Stimulated activated CD4-positive, alpha-beta T cell treated with anti-CD3 and anti-CD28 coated beads, Interleukin-2, amount 100 ng/mL, for 24 hours (primary cell): Measurements from ENCODE around the gene MESD.

Source experiments
- DNase-seq, 2 donors: peaks; one replicate each; pipeline ENCODE4 v3.0.0-alpha.2; 2020

MESD gene

DNA sequence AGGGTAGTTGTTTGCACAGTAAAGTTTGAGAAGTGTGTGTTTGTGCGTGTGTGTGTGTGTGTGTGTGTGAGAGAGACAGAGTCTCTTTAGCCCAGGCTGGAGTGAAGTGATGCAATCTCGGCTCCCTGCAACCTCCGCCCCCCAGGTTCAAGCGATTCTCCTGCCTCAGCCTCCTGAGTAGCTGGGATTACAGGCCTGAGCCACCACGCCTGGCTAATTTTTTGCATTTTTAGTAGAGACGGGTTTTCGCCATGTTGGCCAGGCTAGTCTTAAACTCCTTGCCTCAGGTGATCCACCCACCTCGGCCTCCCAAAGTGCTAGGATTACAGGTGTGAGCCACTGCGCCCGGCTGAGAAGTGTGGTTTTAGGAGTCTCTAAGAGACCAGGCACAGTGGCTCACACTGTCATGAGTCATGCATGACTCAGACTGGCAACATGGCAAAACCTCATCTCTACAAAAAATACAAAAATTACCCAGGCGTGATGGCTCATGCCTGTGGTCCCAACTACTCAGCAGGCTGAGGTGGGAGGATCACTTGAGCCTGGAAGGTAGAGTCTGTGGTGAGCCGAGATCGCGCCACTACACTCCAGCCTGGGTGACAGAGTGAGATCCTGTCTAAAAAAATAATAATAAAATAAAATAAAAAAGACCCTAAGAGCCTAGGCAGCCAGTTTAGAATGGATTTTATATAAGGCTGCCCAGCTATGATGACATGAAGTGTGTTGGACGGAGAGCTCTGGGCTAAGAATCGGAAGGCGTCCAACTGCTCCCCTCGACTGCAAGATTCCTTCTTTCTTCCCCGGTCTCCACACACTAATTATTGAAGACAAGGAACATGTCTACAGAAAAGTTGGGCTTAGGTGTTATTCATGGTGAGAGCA, 33.8 kb downstream of the MESD start:
- peak; percentile 60 to 67 for DNase-seq

DNA sequence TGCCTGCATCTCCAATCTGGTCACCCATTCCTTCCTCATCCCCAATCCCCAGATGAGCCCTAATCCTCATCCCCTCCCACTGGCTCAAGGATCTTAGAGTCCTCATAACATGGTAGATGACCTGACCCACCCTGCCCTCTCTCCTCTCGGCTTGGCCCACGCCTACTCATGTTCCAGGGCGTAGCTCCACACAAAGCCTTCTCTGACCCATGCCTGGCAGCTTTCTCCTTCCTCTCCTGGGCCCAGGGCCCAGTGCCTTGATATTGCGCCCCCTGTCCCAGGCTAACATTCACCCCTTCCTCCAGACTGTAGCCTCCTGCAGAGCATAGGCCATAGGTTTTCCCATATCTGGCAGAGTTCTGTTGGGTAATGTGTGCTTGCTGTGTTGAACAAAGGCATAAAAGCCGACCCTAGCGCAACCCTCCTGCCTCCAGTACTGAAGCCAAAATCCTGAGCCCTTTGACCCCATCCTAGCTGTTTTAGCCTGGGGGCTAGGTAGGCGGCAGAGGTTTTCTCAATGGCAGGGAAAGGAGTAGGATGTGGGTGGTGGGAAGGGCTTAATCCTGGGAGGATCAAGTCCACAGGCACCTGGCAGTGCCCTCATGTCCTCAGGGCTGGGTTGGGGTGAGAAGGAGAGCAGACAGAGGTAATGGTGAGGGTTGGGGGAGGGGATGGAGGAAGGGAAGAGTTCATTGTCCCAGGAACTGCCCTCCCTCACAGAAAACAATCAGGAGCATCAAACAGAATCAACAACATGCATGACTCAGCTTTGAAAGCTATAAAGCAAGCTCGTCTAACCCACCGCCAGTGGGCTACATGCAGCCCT, 35.5 kb downstream of the MESD start:
- no peak for DNase-seq

DNA sequence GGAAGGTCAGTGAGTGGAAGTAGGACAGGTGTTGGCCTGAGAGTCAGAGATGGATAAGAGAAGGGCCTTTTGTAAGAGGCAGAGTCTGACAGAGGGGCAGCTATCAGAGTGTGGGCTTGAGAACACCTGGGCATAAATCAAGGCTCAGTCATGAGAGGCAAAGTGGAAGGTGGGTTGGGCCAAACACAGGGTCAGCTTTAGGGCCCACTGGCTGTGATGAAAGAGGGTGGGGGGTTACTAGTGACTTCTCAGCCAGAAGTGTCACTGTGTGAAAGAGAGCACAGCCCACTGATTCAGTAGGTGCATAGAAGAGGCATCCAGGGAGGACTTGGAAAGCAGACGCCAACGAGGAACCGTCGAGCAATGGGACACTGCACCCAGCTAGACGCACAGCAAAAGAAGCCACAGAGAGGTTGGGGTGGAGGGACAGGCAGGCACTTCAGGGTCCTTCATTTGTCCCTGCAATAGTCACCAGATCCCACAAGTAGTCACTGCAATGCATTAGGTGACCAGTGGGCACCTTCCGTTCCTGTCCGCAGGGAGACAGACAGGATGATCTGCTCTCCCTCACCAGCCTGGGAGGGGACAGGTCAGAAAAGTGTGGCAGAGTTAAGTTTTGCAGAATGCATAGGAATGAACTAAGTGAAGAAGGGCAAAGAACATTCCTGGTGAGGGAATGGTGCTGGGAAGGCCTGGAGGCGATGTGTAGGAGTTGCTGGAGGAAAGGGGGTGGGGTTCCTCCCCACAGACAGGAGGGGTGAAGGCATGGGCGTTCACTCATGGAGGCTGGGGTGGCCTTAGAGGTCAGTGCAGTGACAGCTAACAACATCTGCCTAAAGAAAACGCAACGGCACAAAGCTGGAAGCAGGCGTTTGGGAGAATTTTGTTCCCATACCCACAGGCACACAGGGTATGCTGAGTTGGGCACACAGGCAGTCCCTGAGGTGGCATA, 36.3 kb downstream of the MESD start:
- no peak for DNase-seq

DNA sequence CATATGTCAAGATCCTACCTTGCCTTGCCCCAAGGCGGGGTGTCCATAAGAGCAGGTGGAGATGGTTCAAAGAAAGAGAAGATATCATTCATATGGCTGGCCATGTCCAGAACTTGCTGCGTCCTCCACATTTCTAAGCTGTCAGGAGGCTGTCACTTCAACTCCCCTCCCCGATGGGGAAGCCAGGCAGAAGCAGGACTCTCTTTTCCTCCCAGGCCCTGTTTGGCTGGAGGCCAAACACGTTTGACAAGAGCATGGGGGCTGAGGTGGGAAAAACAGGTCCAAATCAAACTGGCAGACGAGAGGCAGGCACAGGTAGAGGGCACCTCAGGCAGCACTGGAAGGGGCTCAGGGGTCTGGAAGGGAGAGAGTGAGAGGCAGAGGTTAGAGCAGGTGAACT, 37.7 kb downstream of the MESD start:
- DNase-seq, result no peak

DNA sequence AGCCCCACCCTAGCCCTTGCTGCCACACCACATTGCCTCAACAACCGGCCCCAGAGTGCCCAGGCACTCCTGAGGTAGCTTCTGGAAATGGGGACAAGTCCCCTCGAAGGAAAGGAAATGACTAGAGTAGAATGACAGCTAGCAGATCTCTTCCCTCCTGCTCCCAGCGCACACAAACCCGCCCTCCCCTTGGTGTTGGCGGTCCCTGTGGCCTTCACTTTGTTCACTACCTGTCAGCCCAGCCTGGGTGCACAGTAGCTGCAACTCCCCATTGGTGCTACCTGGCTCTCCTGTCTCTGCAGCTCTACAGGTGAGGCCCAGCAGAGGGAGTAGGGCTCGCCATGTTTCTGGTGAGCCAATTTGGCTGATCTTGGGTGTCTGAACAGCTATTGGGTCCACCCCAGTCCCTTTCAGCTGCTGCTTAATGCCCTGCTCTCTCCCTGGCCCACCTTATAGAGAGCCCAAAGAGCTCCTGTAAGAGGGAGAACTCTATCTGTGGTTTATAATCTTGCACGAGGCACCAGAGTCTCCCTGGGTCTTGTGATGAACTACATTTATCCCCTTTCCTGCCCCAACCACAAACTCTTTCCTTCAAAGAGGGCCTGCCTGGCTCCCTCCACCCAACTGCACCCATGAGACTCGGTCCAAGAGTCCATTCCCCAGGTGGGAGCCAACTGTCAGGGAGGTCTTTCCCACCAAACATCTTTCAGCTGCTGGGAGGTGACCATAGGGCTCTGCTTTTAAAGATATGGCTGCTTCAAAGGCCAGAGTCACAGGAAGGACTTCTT, 39.1 kb downstream of the MESD start:
- no peak for DNase-seq

DNA sequence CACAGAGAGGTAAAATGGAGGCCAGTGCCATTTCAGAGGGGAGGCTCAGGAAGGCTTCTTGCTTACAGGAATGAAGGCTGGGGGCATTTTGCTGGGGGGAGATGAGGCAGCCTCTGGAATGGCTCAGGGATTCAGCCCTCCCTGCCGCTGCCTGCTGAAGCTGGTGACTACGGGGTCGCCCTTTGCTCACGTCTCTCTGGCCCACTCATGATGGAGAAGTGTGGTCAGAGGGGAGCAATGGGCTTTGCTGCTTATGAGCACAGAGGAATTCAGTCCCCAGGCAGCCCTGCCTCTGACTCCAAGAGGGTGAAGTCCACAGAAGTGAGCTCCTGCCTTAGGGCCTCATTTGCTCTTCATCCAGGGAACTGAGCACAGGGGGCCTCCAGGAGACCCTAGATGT, 39.9 kb downstream of the MESD start:
- no peak for DNase-seq

DNA sequence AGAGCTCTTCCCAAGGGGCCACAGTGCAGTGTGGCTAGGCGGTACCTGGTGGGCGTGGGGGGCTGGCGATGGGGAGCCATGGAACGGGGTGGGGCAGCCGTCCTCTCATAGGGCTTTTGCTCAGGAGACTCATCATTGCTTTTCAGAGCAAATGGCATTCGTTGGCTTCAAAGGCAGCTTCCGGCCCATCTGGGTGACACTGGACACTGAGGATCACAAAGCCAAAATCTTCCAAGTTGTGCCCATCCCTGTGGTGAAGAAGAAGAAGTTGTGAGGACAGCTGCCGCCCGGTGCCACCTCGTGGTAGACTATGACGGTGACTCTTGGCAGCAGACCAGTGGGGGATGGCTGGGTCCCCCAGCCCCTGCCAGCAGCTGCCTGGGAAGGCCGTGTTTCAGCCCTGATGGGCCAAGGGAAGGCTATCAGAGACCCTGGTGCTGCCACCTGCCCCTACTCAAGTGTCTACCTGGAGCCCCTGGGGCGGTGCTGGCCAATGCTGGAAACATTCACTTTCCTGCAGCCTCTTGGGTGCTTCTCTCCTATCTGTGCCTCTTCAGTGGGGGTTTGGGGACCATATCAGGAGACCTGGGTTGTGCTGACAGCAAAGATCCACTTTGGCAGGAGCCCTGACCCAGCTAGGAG, 40.8 kb downstream of the MESD start:
- no peak for DNase-seq

DNA sequence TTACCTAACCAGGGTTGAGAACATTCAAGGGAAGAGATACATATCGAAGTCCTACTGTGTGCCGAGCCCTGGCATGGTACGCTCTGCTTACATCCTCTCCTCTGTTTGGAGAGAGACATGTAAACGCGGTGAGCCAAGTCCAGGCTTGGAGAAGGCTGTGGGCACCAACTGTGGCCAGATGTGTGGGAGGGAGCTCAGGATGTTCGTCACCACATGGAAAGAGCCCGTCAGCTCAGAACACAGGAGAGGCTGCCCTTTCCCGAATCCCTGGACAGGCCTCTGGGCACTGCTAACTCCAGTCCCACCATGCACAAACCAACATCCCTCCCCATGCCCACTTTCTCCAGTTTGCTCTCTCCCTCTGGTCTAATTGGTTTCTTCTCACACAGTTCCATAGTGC, 43.0 kb downstream of the MESD start:
- DNase-seq, result no peak

DNA sequence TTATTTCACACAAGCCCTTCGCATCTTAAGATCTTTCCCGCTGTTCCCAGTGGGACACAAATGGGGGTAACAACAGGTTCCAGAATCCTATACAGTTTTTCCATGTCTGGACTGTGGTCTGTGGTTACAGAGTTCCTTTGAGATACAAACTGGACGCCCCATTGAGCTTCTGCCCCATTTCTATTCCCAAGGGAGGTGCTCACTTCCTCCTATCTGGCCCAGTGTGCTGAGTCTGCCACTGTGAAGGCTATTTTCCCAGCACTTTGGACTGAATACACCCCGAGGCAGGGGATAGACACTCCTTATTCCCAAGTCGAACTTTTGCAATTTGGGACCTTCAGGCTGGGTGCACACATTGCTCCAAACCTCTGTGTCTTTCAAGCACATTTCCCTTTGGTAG, 44.0 kb downstream of the MESD start:
- DNase-seq, result no peak

DNA sequence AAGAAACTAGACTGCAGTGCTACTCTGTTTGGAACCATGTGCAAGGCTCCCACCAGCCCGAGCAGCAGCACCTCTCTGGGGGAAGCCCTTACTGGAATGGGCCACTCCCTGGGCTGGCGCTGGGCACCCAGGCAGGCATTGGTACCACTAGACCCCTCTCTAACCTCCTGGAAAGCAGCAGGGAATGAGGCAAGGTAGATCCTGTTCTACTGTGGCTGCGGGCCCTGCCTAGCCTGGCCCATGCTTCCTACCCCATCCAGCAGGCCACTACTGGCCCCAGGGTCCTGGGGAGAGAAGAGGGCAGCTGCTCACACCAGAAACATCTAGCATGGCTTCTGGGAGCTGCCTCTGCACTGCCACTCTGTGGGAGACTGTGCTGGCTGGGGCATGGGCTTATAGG, 44.8 kb downstream of the MESD start:
- no peak for DNase-seq

DNA sequence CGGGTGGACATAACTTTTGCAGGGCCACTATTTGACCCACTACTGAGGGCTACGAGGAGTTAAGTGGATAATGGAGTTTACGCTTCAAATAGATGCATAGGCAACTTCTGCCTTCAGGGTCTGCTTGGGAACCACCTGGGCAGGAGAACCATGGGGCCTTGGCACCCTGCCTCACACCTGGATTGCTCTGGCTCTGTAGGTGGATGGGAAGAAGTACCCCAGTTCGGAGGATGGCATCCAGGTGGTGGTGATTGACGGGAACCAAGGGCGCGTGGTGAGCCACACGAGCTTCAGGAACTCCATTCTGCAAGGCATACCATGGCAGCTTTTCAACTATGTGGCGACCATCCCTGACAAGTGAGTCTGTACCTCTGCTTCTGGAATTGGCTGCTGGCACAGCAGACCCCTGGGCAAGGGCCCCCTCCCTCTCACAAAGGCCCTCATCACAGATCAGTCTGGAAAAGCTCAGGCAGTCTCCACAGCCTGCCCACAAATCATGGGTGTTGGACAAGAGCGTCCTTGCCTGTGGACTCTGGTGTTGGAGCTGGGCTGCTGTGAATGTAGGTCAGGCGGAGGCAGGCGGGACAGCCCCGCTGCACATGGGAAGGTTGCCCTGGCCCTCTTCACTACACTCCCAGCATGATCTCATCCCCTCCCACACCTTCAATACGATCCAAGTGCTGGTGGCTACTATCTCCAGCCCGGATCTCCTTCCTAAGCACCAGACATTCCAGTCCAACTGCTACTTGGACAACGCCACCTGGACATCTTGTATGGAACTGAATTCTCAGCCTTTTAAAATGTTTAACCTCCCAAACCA, 46.7 kb downstream of the MESD start:
- DNase-seq, result no peak

DNA sequence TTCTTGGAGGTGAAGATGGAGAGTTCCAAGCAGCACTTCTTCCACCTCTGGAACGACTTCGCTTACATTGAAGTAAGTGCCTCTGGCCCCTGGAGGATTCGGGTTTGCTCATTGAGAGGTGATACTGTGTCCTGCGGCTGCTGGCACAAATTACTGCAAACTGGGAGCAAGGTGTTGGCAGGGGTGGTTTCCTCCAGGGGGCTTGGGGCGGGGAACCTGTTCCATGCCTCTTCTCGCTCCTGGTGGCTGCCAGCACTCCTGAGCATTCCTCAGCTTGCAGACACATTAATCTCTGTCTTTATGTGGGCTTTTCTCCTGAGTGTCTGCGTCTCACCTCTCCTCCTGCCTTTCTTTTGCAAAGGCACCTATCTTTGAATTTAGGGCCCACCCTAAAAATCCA, 47.4 kb downstream of the MESD start:
- DNase-seq, result no peak

DNA sequence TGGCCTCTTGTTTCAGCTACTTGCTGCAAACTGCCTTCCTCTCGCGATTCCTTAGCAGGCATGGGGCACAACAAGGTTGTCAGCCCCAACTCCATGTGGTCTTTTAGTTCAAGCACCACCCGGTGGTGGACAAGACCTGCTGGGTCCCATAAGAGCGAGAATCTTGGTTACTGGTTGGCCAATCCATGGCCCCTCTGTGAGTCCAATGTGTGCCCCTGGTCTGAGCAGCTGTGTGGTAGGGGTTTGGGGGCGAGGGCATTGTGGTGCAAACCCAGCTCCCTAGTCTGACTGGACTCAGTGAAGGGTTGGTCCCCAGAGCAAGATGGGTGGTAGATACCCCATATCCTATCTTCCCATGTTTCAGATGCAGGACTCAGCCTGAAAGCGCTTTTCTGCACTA, 48.8 kb downstream of the MESD start:
- no peak for DNase-seq

DNA sequence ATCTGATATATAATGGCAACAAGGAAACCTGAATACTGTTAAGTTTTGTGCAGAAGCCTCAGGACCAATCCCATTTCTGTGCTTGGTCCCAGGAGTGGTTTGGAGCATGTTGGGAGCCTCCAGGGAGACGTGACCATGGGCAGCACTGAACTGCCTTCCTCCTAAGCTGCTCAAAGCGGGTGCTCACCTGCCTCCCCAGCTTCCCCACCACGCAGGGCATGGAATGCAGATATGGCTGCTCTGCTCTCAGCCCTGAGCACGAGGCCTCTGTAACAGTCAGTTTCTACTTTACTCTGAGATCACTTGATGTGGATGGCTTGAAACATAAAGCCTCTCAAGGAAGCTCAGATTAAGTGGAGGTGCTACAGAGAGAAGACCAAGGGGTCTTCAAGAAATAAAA, 49.3 kb downstream of the MESD start:
- DNase-seq, result no peak

DNA sequence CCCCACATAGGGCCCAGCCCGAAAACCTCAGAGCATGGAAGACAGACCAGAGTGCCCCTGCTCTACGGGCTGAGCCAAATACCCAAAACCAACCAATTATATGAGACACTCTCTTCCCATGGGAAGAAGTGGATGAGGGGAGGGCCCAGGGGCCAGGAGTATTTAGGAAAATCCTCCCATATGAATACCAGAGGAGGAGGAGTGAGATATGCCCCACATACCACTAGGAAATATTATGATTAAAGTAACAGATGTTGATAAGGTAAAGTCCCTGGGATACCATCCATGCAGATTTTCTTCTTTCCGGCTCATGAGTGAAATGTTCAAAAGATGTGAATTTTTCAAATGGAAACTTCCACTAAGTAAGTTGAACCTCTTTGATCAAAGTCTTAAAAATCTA, 50.4 kb downstream of the MESD start:
- no peak for DNase-seq

DNA sequence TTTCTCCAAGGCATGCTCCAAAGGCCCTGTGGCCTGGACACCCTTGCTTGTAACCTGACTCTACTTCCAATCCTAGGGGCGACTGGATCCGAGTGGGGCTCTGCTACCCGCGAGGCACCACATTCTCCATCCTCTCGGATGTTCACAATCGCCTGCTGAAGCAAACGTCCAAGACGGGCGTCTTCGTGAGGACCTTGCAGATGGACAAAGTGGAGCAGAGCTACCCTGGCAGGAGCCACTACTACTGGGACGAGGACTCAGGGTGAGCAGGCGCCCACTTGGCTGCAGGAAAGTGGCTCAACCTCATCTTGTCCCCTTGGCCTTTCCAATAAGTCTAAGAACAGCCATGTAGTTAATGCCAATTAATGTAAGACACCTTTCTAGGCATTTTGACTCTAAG, 51.9 kb downstream of the MESD start:
- no peak for DNase-seq

DNA sequence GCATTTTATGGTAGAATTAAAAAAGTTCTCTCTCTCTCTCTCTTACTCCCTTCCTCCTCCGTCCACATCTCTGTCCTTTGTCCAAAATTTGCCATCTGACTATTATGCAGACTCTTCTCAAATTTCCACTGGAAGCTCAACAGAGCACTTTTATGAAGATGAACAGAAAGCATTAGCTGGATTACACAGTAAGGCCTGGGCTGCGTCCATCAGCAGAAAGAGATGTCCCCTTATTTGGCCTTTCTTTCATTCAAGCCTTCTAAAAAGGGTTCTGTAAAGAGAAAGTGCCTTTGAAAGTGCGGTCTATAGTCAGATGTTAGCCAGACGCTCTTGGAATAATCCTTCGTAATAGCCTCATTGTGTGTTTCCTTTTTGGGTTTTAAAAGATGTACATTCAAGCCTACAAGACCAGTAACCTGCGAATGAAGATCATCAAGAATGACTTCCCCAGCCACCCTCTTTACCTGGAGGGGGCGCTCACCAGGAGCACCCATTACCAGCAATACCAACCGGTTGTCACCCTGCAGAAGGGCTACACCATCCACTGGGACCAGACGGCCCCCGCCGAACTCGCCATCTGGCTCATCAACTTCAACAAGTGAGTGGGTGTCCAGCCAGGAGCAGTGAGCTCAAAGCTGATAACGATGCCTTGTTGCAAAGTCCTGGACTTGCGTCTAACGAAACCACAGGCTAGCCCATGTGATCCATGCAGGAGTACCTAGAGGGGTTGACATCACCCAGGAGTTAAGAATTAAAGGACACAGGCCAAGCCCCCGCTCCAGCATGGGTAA, 53.1 kb downstream of the MESD start:
- no peak for DNase-seq

DNA sequence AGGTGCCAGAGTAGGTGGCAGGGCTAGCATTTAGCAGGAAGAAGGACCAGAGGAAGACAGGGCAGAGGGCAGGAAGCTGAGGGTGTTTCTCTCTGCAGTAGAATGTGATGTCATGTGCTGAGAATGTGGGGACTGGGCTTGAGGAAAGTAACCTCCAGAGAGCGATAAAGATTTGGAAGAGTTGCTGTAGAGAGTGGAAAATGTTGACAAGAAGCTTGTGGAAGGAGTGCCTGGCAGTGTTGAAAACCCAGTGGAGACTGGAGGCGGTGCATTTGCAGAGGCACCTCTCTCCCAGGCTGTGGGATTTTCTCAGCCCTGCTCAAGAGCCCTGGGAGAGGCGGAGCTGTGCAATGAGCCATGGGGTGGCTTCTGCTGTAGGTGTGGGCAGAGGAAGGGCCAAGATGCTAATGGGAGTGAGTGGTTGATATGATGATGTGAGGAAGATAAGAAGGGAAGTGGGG, 54.8 kb downstream of the MESD start:
- no peak for DNase-seq

DNA sequence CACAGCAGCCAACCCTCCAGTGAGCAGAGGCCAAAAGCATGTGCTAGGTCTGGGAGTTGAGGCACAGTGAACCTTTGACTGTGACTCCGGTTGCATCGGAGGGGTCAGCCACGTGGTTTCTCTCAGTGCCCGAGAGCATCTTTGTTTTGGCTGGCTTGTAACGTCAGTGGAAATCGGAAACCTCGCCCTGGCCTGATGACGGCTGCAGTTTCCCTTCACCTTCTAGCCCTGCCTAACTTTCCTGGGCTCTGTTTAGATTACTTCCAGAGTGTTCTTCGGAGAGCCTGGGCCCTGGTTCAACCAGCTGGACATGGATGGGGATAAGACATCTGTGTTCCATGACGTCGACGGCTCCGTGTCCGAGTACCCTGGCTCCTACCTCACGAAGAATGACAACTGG, 56.6 kb downstream of the MESD start:
- DNase-seq, result no peak

DNA sequence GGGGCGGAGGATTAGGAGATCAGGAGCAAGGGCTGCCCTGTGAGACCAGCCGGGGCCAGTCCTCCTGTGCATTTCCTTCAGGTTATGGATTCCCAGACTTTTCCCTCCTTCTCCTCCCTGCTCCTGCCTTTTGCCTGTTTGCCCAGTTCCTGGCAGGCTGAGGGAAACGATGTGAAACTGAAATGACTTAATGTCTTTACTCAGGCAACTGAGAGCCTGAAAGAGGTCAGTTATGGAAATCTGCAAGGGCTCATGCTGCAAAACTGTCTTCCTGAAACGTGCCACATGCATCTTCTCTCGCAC, 57.2 kb downstream of the MESD start:
- DNase-seq, result no peak
